Esophagus squamous epithelium (tissue), 5 donors: ENCODE results near the gene PDSS2. TPM values are rescaled to one million over a fixed set of nuclear protein-coding genes. Genes with fewer than 3 reads are reported as not detected.

Experiments used
- DNase-seq: peaks from one replicate; lab custom pipeline; 2025; lab: John Stamatoyannopoulos, UW
- H3K27ac ChIP-seq, 4 donors: fragments of 200-600 bp; sonication (generic); one replicate each; pipeline ENCODE4 v1.5.1; 2016 to 2019; ENCODE audit warnings: mild to moderate bottlenecking in 1 of 4
- H3K27me3 ChIP-seq, 4 donors: fragments of 200-600 bp; sonication (generic); 1 replicate in 3 of 4; 2 replicates in 1 of 4; pipeline versions ENCODE4 v1.5.1 to v1.6.0; 2017 to 2021; ENCODE audit warnings: antibody characterized with exemption in 1 of 4
- H3K36me3 ChIP-seq, 3 donors: fragments of 200-600 bp; sonication (generic); one replicate each; pipeline ENCODE4 v1.5.1; 2016 to 2019
- H3K4me1 ChIP-seq, 3 donors: fragments of 200-600 bp; sonication (generic); one replicate each; pipeline ENCODE4 v1.5.1; 2017 to 2019
- H3K4me3 ChIP-seq, 4 donors: fragments of 200-600 bp; sonication (generic); 1 replicate in 3 of 4; 2 replicates in 1 of 4; pipeline ENCODE4 v1.5.1; 2016 to 2019; ENCODE audit warnings: mild to moderate bottlenecking in 2 of 4, moderate library complexity in 1 of 4
- H3K9me3 ChIP-seq, 3 donors: fragments of 200-600 bp; sonication (generic); one replicate each; pipeline ENCODE4 v1.5.1; 2016 to 2019
- POLR2A ChIP-seq, 4 donors: fragments of 450-650 bp; IDR thresholded peaks; one replicate each; pipeline ENCODE4 v1.6.1; 2017; ENCODE audit warnings: antibody characterized with exemption in 4 of 4, mild to moderate bottlenecking in 4 of 4, moderate library complexity in 3 of 4
- WGBS, 2 donors: methylation state at CpG; one replicate each; pipeline ENCODE4 v1.1.5; 2018; 5-methylcytosine and 5-hydroxymethylcytosine counted together
- intact Hi-C: fragments of 100-400 bp; cut with DNase I; formaldehyde crosslinking; loops from one replicate; pipeline ENCODE4 v1.15.0; 2022
- total RNA-seq, 4 donors: library from RNA; depleted of rRNA; stranded (reverse); fragments of >200 nt; gene quantifications; one replicate each; pipeline ENCODE4 v1.1.0, GENCODE V29; 2016
- TF ChIP-seq, protein P1 (sequence below), 6 experiments: fragments of 450-650 bp in 4 of 6; fragments of 200-600 bp in 2 of 6; sonication (generic) in 2 of 6; IDR thresholded peaks; one replicate each; pipeline ENCODE4 v1.5.1; 2016 to 2019; ENCODE audit warnings: antibody characterized with exemption in 6 of 6, mild to moderate bottlenecking in 4 of 6, moderate library complexity in 4 of 6
- donor health status: DM: yes; HTN: yes; CAD: no.

Gene PDSS2
- total RNA-seq, 4 donors from 2014 or later = 7.0 to 15.9 (median 12.3) TPM

GRCh38 chr6:107217248-107217647, 242.1 kb downstream of the PDSS2 start:
- DNase-seq = no peak
- intact Hi-C loops = no loop called here
- TF ChIP-seq POLR2A (IDR thresholded peaks at IDR 0.05) = no peak
- TF ChIP-seq, protein P1, sequence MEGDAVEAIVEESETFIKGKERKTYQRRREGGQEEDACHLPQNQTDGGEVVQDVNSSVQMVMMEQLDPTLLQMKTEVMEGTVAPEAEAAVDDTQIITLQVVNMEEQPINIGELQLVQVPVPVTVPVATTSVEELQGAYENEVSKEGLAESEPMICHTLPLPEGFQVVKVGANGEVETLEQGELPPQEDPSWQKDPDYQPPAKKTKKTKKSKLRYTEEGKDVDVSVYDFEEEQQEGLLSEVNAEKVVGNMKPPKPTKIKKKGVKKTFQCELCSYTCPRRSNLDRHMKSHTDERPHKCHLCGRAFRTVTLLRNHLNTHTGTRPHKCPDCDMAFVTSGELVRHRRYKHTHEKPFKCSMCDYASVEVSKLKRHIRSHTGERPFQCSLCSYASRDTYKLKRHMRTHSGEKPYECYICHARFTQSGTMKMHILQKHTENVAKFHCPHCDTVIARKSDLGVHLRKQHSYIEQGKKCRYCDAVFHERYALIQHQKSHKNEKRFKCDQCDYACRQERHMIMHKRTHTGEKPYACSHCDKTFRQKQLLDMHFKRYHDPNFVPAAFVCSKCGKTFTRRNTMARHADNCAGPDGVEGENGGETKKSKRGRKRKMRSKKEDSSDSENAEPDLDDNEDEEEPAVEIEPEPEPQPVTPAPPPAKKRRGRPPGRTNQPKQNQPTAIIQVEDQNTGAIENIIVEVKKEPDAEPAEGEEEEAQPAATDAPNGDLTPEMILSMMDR (IDR thresholded peaks at IDR 0.05) = no peak
- Histone ChIP-seq H3K27ac (no peak overlapping the region), H3K4me1 (no peaks in the 10 kb centered on the region), H3K4me3 (no peak overlapping the region), H3K36me3 (no peaks in the 10 kb centered on the region), H3K9me3 (no peaks in the 10 kb centered on the region), H3K27me3 (no peaks in the 10 kb centered on the region)

- no peak for DNase-seq
- TF ChIP-seq, protein P1 (IDR thresholded peaks at IDR 0.05) = no peak
- no peak for TF ChIP-seq POLR2A (IDR thresholded peaks at IDR 0.05)
- no peaks in the 10 kb centered on the region for H3K36me3 ChIP-seq
- H3K27ac ChIP-seq = no peak overlapping the region
- H3K4me1 ChIP-seq = no peaks in the 10 kb centered on the region
- no peak overlapping the region for H3K4me3 ChIP-seq
- no peaks in the 10 kb centered on the region for H3K9me3 ChIP-seq
- intact Hi-C loops = no loop called here
- H3K27me3 ChIP-seq = no peaks in the 10 kb centered on the region
- WGBS, 2 donors = 83 to 90% methylated on average over 8 of the region's 8 CpGs
These were observed 243.0 kb downstream of the PDSS2 start for GRCh38 chr6:107216197-107216933.

DNA sequence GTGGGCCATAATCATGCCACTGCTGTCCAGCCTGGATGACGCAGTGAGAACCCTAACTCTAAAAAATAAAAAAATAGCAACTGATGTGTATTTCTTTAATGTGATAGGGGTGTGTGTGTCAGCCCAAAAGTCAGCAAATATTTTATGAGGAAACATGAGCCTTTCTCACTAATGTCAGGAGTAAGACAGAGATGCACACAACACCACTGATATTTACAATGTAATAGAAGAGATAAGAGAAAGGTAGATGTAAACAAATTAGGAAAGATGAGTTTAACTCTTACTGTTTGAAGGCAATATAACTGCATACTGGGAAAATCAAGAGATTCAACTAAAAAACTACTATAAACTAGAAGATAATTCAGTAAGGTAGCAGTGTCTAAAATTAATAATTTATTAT, 244.0 kb downstream of the PDSS2 start:
- Histone ChIP-seq H3K4me1 (no peaks in the 10 kb centered on the region), H3K4me3 (no peak overlapping the region), H3K27ac (no peak overlapping the region), H3K27me3 (no peaks in the 10 kb centered on the region), H3K36me3 (no peaks in the 10 kb centered on the region), H3K9me3 (no peaks in the 10 kb centered on the region)
- 93 to 100% methylated on average over 1 of the region's 1 CpG for WGBS, 2 donors
- intact Hi-C loops = no loop called here
- DNase-seq = no peak
- no peak for TF ChIP-seq POLR2A (IDR thresholded peaks at IDR 0.05)
- TF ChIP-seq, protein P1 (IDR thresholded peaks at IDR 0.05) = no peak

- H3K9me3 ChIP-seq = no peaks in the 10 kb centered on the region
- no peaks in the 10 kb centered on the region for H3K36me3 ChIP-seq
- no peak overlapping the region for H3K4me3 ChIP-seq
- TF ChIP-seq, protein P1 (IDR thresholded peaks at IDR 0.05) = no peak
- TF ChIP-seq POLR2A (IDR thresholded peaks at IDR 0.05) = no peak
- H3K27me3 ChIP-seq = no peaks in the 10 kb centered on the region
- no peak overlapping the region for H3K27ac ChIP-seq
- no peaks in the 10 kb centered on the region for H3K4me1 ChIP-seq
- DNase-seq = no peak
- intact Hi-C loops = no loop called here
These were observed 244.7 kb downstream of the PDSS2 start for GRCh38 chr6:107214655-107215054.

DNA sequence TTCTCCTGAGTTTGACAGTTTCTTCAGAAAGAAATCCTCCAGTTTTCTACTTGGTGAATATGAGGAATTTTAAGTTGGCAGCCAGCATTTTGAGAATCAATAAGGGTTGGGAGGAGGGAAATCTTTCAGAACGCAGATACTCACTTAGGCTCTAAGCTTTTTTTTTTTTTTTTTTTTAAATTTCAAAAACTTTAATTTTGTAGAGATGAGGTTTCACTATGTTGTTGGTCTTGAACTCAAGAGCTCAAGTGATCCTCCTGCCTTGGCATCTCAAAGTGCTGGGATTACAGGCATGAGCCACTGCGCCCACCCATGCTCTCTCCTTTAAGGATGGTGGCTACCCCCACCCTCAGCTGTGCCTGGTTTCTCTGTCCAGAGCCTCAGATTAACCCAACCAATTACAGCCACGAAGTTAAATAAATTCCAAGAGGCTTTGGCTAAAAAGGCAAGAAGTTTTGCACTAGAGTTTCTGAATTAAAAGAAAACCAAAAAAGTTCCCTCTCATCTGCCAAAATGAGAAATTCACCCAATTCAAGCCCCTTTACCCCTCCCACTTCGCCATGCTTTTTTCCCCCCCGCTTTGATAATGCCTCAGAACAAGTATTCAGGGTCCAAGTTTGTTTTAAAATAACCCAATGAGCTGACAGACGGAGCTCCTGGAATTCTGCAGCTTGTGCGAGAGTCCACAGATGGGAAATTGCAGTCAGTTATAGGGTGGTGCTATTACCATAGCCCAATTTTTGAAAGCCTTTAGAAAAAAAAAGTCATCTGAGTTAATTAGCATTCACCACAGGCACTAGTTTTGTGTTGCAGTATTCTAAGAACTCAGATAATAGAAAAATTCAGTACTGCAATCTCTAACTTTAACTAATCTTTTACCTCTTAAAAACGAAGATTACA, 249.7 kb downstream of the PDSS2 start:
- intact Hi-C loops = no loop called here
- Histone ChIP-seq H3K4me3 (no peak overlapping the region), H3K36me3 (peaks cover 0 to 8% (median 0%) of the 10 kb centered on the region in 3 donors), H3K27ac (no peak overlapping the region), H3K4me1 (no peaks in the 10 kb centered on the region), H3K9me3 (no peaks in the 10 kb centered on the region), H3K27me3 (no peaks in the 10 kb centered on the region)
- no peak for DNase-seq
- no peak for TF ChIP-seq POLR2A (IDR thresholded peaks at IDR 0.05)
- TF ChIP-seq, protein P1 (IDR thresholded peaks at IDR 0.05) = no peak
- 79 to 81% methylated on average over 7 to 8 of the region's 8 CpGs for WGBS, 2 donors
